Gastrocnemius medialis (tissue), 4 donors: ENCODE measurements around the gene GPR142.

Experiments
- POLR2A ChIP-seq, 2 donors: fragments of 450-650 bp; IDR thresholded peaks; one replicate each; pipeline ENCODE4 v1.6.1; 2017; ENCODE audit warnings: antibody characterized with exemption in 2 of 2, mild to moderate bottlenecking in 2 of 2, moderate library complexity in 2 of 2
- TF ChIP-seq, protein P1 (sequence below), 5 experiments: fragments of 450-650 bp in 3 of 5; fragments of 200-600 bp in 2 of 5; sonication (generic) in 2 of 5; IDR thresholded peaks in 4 of 5; conservative IDR thresholded peaks in 1 of 5; 1 replicate in 4 of 5; 2 replicates in 1 of 5; pipeline ENCODE4 v1.5.1; 2016 to 2019; ENCODE audit warnings: antibody characterized with exemption in 5 of 5, mild to moderate bottlenecking in 3 of 5, moderate library complexity in 3 of 5

DNA sequence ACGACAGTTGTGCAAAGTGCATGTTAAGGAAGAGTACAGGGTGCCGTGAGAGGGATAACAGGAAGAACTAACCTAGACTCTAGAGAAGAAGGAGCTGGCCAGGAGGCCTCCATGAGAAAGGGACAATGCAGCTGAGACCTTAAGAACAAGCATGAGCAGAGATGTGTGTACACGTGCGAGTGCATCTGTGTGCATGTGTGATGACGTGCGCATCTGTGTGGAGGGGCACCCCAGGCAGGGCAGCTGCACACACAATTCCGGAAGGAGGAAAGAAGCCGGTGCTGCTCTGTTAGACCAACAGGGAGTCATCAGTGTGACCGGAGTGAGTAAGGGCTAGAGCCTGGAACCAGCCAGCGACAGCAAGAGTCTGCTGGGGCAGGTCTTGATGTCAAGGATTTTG lies 48.9 kb upstream of the GPR142 start:
- TF ChIP-seq, protein P1, sequence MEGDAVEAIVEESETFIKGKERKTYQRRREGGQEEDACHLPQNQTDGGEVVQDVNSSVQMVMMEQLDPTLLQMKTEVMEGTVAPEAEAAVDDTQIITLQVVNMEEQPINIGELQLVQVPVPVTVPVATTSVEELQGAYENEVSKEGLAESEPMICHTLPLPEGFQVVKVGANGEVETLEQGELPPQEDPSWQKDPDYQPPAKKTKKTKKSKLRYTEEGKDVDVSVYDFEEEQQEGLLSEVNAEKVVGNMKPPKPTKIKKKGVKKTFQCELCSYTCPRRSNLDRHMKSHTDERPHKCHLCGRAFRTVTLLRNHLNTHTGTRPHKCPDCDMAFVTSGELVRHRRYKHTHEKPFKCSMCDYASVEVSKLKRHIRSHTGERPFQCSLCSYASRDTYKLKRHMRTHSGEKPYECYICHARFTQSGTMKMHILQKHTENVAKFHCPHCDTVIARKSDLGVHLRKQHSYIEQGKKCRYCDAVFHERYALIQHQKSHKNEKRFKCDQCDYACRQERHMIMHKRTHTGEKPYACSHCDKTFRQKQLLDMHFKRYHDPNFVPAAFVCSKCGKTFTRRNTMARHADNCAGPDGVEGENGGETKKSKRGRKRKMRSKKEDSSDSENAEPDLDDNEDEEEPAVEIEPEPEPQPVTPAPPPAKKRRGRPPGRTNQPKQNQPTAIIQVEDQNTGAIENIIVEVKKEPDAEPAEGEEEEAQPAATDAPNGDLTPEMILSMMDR (IDR thresholded peaks at IDR 0.05 in 4 of 5, conservative IDR thresholded peaks at IDR 0.05 in 1 of 5): no peak
- TF ChIP-seq POLR2A (IDR thresholded peaks at IDR 0.05): no peak
